Ovary (tissue), 3 donors: ENCODE measurements around the gene INHBC.

Experiments
- EP300 ChIP-seq: sonication (generic); formaldehyde crosslinking; IDR thresholded peaks from one replicate; pipeline ENCODE4 v1.6.1; 2017; ENCODE audit warnings: antibody characterized with exemption
- POLR2A ChIP-seq: fragments of 450-650 bp; IDR thresholded peaks from one replicate; pipeline ENCODE4 v1.6.1; 2017; ENCODE audit warnings: antibody characterized with exemption, mild to moderate bottlenecking, moderate library complexity
- TF ChIP-seq, protein P1 (sequence below), 3 donors: fragments of 450-650 bp in 2 of 3; fragments of 200-600 bp in 1 of 3; IDR thresholded peaks; one replicate each; pipeline versions ENCODE4 v1.5.1 to v1.8.0; 2016 to 2022; ENCODE audit warnings: antibody characterized with exemption in 3 of 3, mild to moderate bottlenecking in 1 of 3
- donor health status: DM: no; HTN: no; CAD: no.

DNA sequence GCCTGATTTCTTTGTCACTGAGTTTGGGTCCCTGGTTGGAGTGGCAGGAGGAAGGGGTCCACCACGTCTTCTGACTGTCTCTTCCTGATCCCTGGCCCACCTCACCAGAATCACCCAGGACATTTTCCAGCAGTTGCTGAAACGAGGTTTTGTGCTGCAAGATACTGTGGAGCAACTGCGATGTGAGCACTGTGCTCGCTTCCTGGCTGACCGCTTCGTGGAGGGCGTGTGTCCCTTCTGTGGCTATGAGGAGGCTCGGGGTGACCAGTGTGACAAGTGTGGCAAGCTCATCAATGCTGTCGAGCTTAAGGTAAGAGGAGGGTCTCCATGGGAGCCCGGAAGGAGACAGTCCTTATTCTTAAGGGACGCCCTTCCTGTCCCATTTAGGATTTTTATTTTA lies 65.6 kb downstream of the INHBC start:
- TF ChIP-seq, protein P1, sequence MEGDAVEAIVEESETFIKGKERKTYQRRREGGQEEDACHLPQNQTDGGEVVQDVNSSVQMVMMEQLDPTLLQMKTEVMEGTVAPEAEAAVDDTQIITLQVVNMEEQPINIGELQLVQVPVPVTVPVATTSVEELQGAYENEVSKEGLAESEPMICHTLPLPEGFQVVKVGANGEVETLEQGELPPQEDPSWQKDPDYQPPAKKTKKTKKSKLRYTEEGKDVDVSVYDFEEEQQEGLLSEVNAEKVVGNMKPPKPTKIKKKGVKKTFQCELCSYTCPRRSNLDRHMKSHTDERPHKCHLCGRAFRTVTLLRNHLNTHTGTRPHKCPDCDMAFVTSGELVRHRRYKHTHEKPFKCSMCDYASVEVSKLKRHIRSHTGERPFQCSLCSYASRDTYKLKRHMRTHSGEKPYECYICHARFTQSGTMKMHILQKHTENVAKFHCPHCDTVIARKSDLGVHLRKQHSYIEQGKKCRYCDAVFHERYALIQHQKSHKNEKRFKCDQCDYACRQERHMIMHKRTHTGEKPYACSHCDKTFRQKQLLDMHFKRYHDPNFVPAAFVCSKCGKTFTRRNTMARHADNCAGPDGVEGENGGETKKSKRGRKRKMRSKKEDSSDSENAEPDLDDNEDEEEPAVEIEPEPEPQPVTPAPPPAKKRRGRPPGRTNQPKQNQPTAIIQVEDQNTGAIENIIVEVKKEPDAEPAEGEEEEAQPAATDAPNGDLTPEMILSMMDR (IDR thresholded peaks at IDR 0.05) = no peak
- TF ChIP-seq POLR2A (no peak), EP300 (no peak)
